HL-60 (cell line): ENCODE data around the gene CYP1B1.

Experiments
- DNase-seq, 2 experiments: peaks; one replicate each; pipeline ENCODE4 v3.0.0-alpha.2; 2010 to 2020; ENCODE audit warnings: low read depth in 1 of 2, low spot score in 1 of 2
- H3K27ac ChIP-seq: fragments of 250-450 bp; sonication (Bioruptor Pico); replicated peaks from 2 replicates; pipeline ENCODE4 v1.5.1; 2020; ENCODE audit warnings: mild to moderate bottlenecking, moderate library complexity
- H3K27me3 ChIP-seq: fragments of 250-450 bp; sonication (Bioruptor Pico); 2 replicates; pipeline ENCODE4 v1.5.1; 2021; ENCODE audit warnings: mild to moderate bottlenecking, moderate library complexity; ENCODE audit not compliant: insufficient read depth, poor library complexity, severe bottlenecking
- H3K4me3 ChIP-seq: replicated peaks from 2 replicates; pipeline ENCODE4 v1.5.1; 2011; ENCODE audit warnings: mild to moderate bottlenecking, control low read depth, low read length; ENCODE audit not compliant: insufficient read depth
- GABPA ChIP-seq: IDR thresholded peaks from 2 replicates; pipeline ENCODE4 v1.6.1; 2012; ENCODE audit warnings: low read depth
- POLR2AphosphoS5 ChIP-seq: IDR thresholded peaks from 2 replicates; pipeline ENCODE4 v1.6.1; 2012; ENCODE audit warnings: low read depth
- SPI1 ChIP-seq: IDR thresholded peaks from 2 replicates; pipeline ENCODE4 v1.6.1; 2012; ENCODE audit warnings: low read depth, mild to moderate bottlenecking, borderline replicate concordance
- TF ChIP-seq, protein P1 (sequence below): IDR thresholded peaks from one replicate; pipeline ENCODE4 v1.5.1; 2011; ENCODE audit warnings: low read length, control low read depth, inconsistent platforms; ENCODE audit not compliant: insufficient read depth
- TF ChIP-seq, protein P2 (sequence below): IDR thresholded peaks from 2 replicates; pipeline ENCODE4 v1.6.1; 2012; ENCODE audit warnings: low read depth; ENCODE audit not compliant: insufficient replicate concordance

Gene CYP1B1

DNA sequence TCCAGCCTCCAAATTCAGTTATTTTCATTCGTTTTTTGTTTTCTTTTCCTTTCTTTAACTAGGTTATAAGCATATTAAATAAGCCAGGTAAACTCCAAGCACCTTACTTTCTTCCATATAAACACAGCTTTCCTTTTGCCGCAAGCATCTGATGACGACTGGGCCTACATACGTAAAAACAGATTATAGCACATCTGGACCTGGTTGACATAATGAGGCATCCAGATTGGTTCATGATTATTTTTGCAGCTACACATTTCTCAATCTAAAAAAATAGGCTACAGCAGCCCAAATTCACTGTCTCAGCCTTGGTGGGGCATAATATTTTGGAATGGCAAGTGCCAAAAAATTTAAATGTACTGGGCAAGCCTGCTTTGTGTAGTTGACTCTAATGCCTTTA is 7.7 kb downstream of the CYP1B1 start:
- H3K4me3 ChIP-seq = no peak overlapping the region
- H3K27me3 ChIP-seq = no peaks in the 10 kb centered on the region
- no peak for TF ChIP-seq GABPA
- no peak for TF ChIP-seq SPI1
- TF ChIP-seq, protein P1, sequence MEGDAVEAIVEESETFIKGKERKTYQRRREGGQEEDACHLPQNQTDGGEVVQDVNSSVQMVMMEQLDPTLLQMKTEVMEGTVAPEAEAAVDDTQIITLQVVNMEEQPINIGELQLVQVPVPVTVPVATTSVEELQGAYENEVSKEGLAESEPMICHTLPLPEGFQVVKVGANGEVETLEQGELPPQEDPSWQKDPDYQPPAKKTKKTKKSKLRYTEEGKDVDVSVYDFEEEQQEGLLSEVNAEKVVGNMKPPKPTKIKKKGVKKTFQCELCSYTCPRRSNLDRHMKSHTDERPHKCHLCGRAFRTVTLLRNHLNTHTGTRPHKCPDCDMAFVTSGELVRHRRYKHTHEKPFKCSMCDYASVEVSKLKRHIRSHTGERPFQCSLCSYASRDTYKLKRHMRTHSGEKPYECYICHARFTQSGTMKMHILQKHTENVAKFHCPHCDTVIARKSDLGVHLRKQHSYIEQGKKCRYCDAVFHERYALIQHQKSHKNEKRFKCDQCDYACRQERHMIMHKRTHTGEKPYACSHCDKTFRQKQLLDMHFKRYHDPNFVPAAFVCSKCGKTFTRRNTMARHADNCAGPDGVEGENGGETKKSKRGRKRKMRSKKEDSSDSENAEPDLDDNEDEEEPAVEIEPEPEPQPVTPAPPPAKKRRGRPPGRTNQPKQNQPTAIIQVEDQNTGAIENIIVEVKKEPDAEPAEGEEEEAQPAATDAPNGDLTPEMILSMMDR = no peak
- TF ChIP-seq POLR2AphosphoS5 = no peak
- H3K27ac ChIP-seq = no peak overlapping the region
- no peak for DNase-seq

DNA sequence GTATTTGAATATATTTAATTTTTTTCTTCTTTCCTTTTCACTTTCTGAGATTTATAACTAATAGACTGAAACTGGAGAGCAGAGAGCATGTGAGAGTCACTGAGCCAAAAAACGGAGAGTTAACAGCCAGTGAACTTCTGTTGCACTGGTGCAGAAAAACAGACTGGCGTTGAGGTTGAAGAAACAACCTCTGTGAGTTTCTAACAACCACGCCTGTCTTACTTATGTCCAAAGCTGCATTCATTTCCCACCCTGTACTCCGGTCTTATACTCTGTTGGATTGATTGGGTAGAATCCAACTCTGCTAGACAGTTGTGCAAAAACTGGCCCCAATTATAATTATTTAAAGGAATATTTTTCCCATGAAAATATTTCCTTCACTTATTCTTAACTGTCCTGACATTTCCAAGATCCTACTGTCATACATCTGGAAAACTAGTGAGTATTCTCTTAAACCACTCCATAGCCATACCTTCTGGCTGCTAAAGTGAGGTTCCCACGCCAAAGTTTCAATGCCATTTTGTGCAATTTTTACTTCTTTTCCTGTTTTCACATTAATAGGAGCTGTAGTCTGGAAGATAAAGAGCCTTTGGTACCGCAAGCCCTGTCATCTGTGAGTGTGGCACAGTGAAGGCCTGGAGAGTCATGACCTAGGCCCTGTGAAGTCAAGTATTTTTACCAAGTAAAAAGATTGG is 9.4 kb downstream of the CYP1B1 start:
- H3K27ac ChIP-seq = no peak overlapping the region
- H3K4me3 ChIP-seq = no peak overlapping the region
- TF ChIP-seq, protein P2, sequence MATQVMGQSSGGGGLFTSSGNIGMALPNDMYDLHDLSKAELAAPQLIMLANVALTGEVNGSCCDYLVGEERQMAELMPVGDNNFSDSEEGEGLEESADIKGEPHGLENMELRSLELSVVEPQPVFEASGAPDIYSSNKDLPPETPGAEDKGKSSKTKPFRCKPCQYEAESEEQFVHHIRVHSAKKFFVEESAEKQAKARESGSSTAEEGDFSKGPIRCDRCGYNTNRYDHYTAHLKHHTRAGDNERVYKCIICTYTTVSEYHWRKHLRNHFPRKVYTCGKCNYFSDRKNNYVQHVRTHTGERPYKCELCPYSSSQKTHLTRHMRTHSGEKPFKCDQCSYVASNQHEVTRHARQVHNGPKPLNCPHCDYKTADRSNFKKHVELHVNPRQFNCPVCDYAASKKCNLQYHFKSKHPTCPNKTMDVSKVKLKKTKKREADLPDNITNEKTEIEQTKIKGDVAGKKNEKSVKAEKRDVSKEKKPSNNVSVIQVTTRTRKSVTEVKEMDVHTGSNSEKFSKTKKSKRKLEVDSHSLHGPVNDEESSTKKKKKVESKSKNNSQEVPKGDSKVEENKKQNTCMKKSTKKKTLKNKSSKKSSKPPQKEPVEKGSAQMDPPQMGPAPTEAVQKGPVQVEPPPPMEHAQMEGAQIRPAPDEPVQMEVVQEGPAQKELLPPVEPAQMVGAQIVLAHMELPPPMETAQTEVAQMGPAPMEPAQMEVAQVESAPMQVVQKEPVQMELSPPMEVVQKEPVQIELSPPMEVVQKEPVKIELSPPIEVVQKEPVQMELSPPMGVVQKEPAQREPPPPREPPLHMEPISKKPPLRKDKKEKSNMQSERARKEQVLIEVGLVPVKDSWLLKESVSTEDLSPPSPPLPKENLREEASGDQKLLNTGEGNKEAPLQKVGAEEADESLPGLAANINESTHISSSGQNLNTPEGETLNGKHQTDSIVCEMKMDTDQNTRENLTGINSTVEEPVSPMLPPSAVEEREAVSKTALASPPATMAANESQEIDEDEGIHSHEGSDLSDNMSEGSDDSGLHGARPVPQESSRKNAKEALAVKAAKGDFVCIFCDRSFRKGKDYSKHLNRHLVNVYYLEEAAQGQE = no peak
- no peak for TF ChIP-seq POLR2AphosphoS5
- TF ChIP-seq GABPA = no peak
- TF ChIP-seq, protein P1 = no peak
- TF ChIP-seq SPI1 = no peak
- no peaks in the 10 kb centered on the region for H3K27me3 ChIP-seq
- DNase-seq = no peak

DNA sequence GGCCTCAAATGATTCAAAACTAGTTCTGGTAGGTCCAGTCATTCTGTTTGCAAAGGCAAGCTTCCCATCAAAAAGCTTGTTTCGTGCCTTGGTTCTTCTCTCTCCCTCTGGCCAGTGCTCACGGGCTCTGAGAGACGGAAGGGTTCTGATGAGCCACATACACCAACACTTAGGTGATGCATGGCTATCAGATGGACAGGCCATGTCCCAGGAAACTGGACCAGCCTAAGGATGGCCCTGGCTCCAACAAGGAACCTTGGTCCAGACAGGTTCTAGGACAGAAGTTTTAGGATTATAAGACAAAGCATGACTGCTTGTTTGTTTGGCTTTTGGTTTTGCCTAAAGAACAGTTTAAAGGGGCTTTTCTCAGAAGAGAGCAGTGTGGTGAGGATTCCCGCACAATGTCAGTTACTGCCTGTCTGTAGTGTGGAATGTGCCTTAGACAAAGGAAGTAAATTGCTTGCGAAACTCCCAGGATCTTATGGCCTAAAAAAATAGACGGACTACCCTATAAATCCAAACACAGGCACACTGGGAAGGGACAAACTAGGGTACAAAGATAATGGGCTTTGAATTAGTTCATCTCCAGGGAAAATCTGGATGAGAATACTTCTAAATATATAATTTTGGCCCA is 10.3 kb downstream of the CYP1B1 start:
- Histone ChIP-seq H3K27me3 (no peaks in the 10 kb centered on the region), H3K4me3 (no peak overlapping the region), H3K27ac (no peak overlapping the region)
- DNase-seq = no peak
- TF ChIP-seq, protein P1 = no peak
- no peak for TF ChIP-seq POLR2AphosphoS5
- no peak for TF ChIP-seq SPI1
- TF ChIP-seq GABPA = no peak
- TF ChIP-seq, protein P2 = no peak
